NCI-H1417 treated with DMSO at 0.1 percent for 48 hours (cell line): ENCODE data around the gene DGKI.

Source experiments
- DNase-seq: peaks from one replicate; lab custom pipeline; 2025; lab: John Stamatoyannopoulos, UW

Gene DGKI

DNA sequence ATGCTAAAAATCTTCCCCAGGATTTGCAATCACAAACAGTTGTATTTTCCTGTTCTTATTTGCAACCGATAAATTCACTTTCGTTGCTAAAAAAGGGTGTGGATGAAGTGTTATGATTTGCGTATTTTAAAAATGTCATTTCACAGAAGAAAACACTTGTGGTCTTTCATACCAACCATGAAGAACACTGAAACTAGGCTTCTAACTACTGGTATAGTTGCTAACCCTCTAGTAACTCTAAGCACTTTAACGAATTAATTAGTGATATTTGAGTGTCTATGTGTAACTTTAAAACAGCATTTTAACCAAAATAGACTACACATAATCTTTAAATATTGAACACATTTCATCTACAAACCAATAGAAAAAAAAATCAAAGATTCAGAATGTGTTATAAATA is 315.1 kb downstream of the DGKI start:
- DNase-seq, result no peak

DNA sequence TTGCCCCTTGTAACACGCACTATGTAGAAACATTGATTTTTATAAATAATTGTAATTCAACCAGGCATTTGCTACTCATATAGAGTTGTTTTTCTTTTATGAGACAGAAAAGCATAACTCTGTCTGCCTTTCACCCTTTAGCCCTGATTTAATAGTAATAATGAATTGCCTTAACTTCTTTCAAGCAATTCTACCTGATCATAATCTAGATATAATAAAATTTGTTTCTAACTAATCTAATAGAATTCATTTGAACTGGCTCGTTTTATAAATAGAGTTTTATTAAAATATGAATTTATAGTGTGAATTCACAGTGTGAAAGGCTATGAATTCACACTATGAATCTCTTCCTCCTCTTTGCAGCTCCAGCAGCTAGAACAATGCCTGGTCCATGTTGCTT is 319.1 kb downstream of the DGKI start:
- DNase-seq, result no peak

DNA sequence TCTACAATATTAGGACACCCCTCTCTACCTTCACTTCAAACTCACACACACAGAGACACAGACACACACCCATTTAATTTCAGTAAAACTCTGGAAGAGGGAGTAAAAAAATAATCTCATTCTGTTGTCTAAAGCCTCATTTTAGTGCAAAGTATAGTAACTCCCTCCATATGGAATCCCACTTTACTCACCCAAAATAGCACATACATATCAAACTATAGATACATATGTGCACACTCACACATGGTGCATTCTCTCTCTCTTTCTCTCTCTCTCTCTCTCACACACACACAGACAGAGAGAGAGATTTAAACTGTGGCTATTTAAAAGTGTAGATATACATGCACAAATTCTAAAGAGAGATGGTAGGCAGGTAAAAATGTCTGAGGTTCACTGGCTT is 323.6 kb downstream of the DGKI start:
- no peak for DNase-seq

DNA sequence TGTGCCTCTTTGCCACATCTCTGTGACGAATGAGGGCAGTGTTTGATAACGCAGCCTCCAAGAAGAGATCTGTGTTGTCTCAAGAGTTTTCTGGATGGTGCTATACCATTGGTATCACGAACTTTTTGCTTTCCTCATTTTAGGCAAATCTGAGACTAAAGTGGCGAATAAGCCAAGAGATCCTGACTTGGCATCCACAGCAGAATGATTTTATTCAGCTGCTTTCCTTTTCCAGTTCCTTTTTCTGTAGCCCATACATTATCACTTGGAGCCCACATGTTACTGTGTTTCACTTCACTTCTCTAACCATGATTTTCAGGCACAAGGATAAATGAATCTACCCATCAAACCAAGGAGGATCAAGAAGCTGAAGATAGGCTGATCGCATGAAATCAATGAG is 325.3 kb downstream of the DGKI start:
- DNase-seq, result no peak

DNA sequence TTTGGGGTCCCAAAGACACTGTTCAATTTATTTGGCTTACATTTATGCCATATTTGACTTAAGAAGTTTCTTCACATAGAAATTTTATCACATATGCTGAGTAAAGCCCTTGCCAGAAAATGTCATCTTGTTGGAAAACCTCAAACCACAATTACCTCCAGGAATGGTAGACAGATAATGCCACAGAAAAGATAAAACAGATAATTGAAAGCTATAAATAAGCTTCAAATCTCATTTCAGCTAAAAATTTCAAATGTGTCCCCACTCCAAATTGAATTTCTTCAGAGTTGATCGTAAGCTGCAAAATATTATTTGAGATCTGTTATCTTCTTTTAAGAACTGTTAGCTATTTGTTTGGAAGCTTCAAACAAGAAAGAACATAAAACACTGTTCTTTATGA is 326.8 kb downstream of the DGKI start:
- DNase-seq, result no peak

DNA sequence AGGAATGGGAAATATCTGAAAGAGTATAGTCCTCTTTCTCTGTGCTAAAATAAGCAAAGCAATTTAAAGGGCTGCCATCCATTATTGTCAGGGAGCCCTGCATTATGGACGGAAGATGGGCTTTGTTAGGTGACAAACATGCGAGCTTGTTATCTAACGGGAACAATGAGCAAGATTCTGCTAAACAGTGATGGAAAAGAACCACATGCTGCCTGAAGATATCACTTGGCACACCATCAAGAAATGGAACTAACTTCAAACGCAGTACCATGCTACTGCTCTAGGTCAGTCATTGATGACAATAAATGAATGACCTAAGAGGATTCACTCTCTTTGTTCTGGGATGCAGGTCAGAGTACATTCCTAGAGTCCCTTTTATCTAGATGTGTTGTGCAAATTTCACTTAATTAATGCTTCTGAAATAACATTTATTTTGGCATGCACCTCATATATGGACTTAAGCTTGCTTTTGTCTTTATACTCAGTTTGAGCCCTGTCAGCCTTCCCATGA is 327.5 kb downstream of the DGKI start:
- DNase-seq, result no peak

DNA sequence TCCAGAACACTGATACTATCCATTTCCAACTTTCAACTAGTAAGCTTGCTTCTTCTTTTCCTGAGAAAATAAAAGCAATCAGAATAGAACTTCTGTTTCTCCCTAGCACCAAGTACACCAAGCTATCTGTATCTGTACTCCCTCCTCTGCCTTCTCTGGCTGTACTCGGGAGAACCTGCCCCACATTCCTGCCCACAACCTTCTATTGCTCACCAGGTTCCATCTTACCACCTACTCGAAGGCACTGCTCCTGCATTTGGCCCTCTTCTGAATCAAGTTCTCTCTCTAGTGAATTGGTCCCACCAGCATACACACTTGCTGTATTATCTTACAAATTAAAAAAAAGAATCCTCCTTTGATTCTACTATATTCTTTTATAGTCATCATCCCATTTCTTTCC is 333.7 kb downstream of the DGKI start:
- no peak for DNase-seq

DNA sequence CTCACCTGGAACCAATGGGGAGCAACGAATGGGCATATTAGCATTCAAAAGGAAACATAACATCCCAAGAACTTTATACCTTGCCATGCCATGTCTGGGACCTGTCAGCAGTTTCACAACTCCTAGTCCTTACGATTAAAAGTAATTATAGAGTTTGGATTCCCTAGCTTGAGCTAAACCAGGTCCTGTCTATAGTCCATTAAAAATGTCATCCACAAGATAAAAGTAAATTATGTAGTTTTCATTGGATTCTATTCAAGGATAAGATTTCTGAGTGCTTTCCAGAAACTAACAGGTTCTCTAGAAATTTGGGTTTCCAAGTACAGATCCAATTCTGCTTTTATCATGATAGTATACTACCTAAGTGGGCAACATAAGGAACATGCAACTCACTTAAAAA is 339.7 kb downstream of the DGKI start:
- no peak for DNase-seq

DNA sequence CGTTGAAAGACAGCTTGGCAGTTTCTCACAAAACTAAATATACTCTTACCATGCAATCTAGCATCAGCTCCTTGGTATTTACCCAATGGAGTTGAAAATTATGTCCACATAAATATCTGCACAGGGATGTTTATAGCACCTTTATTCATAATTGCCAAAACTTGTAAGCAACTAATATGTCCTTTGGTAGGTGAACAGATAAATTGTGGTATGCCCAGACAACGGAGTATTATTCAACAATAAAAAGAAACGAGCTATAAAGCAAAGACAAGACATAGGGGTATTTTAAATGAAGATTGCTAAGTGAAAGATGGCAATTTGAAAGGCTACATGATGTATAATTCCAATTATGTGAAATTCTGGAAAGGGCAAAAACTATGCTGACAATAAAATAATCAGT is 340.7 kb downstream of the DGKI start:
- no peak for DNase-seq

DNA sequence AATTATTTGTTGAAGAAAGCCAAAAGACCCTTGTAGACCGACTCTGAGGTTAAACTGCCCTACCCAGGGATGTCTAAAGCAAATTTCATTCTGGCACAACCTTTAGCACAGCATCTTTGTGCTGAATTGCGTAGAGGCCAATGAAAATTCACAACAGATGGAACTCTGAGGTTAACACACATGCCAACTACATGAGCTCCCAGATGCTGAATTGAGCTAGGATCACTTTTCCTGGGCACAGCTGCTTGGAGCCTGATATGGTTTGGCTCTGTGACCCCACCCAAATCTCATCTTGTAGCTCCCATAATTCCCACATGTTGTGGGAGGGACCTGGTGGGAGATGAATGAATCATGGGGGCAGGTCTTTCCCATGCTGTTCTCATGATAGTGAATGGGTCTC is 345.2 kb downstream of the DGKI start:
- no peak for DNase-seq

DNA sequence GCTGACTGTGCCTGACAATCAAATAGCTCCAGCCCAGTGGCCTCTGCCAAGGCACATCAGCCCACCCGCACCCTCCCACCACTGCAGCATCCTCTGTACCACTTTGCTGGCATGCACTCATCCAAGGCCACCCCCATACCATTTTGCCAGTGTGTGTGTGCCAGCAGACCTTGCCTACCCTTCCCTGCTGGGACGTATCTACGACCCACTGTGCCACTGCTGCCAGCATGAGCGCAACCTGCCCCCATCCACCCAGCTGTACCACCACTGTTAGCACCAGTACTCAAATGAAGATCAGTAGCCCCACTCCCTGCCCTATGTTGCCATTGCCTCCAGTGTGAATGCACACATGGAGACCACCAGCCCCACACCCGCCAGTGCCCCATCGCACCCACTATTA is 353.9 kb downstream of the DGKI start:
- DNase-seq, result no peak

DNA sequence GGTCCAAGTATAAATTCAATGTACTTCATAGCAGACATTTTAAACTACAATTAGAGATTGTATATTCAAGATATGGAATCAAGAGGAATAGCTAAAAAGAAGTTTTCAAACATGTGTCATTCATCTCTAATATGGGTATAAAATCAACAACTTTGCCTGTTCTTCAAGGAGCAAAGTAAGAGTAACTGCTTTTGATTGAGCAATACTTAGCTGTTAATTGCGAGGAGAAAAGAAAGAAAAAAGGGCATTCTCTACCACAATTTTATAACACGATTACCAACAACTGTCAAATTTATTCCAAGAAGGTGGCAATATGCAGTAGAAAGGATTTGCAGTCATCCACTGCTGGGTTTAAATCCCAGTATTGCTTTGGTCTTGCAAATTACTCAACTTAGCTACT is 356.9 kb downstream of the DGKI start:
- no peak for DNase-seq

DNA sequence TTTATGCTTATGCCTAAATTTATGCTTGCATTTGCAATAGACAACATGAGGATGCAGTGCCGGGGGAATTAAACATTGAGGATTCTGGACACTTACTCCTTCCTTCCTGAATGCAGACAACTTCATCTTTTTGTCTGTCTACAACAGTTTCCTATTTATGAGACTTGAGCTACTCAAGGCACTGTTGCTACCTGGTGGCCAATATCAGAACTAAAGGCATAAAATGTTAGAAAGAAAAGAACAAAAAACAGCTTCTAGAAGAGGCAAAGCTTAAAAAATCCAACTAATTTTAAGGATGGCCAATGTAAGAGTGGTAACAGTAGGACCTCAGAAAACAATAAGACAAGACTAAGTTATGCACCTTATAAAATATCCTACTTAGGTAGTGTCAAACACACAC is 358.7 kb downstream of the DGKI start:
- DNase-seq, result no peak

DNA sequence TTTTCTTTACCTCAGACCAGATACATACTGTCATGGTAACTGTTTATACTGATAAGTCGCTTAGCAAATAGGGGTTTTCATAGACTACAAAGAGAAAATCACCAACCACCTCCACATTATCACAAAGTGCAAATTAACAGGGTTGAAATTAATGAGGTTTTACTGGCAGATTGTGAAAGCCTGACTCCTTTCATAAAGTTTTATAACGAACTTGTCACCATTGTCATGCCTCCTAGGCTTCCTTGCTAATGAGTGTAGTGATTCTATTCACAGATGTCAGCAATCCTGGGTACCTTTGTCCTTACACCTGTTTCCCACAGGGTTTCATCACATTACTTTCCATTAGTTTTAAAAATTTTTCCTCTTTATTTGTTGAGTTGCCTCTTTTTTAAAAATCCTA is 361.0 kb downstream of the DGKI start:
- DNase-seq, result no peak

DNA sequence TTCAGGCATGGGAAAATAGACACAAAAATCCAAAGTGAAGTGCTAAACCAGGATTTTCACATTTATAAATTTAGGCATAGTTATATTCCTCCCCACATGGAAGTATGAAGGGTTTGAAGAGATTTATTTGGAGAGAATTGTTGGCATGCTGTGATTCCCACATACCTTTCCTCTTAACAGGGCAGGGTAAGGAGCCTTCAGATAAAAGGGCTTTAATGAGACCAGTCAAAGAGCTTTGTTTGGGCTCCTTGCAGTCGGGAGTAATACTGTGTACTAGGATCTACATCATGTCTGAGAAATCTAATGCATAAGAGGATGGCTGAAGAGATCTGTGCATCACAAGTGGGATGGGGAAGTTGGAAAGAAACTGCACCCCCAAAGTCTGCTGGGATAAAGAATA is 362.4 kb downstream of the DGKI start:
- no peak for DNase-seq

DNA sequence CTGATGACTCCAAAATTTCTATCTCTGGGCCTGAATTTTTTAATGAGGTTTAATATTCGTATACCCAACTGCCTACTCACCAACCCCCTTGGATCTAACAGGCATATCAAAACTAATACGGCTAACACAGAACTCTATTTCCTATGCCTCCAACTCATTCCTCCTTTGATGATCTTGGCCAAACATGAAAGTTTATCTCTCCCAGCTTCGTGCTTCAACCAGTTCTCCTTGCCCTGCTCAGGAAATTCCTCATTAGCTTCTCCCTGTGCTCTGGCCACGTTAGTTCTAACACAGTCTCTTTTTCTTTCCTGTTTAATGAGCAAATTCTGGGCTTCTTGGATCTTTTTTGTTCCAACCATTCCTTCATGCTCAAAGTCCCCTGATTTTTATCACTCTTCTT is 364.3 kb downstream of the DGKI start:
- no peak for DNase-seq

DNA sequence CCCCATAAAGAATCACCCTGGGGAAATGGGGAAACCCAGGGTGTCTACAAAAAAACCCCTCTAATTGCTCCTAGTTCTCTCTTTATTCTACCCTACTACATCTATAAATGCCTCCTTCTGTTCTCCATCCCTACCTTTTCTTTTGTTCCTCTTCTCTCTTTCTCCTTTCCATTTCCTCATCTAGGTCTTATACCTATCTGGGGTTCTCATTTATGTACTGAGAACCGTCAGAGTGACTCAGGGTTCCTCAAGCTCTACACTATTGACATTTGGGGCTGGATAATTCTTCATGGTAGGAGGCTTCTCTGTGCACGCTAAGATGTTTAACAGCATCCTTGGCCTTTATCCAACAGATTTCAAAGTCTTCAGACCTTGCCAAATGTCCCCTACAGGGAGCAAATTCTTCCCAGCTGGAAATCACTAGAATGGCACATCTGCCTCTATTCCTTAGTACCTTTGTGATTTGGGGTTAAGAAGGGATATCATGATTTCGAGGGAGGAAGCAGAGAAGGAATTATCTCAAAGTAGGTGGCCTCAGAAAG is 365.9 kb downstream of the DGKI start:
- no peak for DNase-seq

DNA sequence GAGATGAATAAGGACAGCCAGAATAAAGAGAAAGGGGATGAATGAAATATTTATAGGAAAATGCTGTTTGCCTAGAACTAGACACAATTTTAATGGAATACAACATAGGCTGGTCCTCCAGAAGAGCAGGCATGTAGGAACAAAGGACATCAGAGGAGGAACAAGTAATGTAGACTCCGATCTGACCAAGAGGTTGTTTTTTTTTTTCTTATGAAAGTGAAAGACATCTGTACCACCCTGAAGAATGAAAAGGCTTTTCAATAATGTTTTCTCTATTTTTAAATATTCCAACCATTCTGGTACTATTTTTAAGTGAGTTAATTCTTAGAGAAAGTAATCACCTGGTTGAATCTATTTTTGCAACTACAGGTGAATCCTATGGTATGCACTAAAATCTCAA is 366.4 kb downstream of the DGKI start:
- DNase-seq, result no peak

DNA sequence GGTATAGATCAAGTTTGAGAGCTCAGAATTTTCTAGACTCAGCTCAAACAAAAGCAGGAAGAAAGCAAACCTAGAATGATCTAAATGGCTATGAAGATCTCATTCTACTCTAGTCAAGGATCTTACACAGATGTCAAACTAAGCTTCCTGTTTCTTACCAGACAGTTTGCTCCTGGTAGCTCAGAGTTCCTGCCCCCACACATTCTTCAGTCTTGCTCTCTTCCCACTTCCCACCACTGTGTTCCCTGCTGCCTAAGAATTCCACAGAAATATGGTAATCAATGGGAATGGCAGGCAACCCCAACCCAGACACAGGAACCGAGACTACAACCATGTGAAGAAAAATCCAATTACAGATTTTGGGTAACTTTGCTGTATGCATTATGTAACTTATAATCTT is 369.8 kb downstream of the DGKI start:
- no peak for DNase-seq

DNA sequence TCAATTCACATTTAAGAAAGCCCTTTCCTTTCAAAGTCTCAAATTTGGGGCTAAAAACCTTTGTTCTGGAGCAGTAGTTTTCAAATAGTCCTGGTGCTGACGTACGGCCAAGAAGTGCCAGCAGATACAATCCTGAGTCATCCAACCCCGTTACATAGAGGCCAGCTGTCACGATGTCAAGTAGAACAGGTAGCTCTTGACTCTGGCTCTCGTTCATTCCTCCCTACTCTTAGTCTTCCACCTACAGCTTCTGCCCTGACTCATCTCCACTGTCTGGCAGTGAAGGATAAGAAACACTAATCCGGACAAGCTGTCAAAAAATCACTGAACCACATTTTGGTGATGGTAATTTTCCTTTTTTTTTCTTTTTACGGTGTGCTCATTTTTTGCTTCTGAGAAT is 370.8 kb downstream of the DGKI start:
- no peak for DNase-seq

DNA sequence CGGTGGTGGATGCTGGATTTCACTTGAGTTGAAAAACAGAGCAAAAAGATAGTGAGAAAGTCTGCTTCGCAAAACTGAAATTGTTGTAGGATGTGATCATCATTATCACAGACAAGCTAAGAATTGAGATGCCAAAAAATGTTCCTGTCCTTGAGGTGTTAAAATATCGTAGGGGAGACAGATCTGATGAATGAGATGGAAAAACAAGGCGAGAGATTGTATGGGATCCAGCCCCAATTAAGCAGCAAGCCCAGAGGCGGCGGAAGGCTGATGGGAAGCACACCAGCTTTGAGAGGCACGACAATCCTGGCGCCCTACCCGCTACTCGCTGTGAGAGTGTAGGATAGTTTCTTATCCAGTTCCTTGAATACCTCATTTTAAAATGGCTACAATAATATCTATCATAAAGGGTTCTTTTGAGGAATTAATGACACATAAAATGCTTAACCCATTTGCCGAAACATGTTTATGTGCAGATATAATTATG is 372.2 kb downstream of the DGKI start:
- no peak for DNase-seq

DNA sequence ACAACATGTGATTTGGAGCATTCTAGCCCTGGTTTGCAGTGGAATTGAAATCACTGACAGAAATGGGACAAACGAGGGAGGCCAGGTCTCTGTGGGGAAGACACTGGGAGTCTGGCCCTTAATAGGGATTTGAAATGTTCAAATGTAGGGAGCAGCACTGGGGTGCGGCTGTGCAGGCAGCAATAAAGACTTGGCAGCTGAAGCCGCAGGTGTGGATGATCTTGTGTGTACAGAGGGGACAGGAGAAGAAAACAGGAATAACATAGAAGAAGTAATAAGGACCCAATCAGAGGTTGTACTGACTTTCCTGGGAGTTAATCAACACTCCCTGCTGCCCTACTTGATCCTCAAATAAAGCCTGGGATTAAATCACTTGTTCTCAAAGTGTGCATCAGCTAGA is 375.6 kb downstream of the DGKI start:
- no peak for DNase-seq

DNA sequence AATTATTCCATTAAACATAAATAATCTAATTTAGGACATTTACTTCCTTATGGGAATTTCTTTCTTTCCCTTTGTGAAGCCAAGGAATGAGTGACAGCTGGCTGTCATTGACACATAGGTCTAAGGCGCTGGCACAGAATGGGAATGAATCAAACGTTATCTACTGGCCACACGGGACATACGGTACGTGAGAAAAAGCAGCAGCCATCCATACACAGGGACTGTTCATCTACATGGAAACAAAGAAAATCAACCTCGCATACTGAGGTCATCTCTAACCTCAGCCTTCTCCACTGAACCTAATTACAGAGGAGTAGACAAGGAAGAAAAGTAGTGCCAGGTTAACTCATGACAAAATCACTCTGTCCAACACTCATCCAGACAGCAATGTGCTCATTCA is 376.9 kb downstream of the DGKI start:
- DNase-seq, result no peak

DNA sequence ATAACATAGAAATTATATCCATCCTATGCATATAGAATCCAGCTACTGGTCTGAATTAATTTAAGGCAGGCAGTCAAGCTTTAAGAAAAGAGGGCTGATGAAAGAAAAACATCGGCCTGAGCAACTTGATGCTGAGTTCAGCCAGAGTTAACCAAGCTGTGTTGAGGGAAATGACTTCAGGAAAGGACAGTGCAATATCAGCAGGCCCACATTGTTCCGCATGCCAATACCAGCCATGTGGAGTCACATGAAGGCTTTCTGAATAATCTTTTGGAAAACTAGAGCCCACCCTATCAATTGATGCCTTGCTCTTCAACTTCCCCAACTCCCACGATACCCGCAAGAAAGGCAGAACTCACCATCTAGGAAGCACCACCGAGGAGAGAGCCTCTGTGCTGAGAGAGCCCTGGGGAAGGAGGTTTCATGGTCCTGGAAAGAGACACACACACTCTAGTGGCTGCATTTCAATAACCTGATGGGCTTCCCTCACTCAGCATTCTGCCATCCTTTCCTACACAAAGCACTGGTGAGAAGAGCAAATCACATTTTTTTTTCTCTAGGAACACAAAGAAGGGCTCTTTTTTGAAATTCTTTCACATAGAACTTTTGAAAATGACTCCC is 377.5 kb downstream of the DGKI start:
- DNase-seq, result no peak
